ENCODE results near the gene TYMS.

TYMS gene

DNA sequence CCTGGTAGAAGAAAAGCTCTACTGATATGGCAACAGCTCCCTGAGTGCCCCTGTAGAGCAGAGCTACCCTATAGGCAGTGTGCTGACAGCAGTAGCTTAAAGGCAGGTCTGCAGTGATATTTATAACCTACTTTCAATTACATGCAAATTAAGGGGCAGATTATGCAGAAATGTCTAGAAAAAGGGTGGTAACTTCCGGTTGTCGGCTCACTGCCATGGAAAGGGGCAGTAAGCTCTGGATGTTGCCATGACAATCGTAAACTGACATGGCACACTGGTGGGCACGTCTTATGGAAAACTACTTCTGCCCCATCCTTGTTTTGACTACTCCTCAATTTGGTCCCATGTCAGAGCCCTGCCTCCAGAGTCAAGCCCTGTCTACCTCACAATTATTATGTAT is 2.9 kb upstream of the TYMS start:
- no peak overlapping the region for H3K4me3 ChIP-seq (ENCODE audit: low read depth, low read length)
- TF ChIP-seq, protein P1, sequence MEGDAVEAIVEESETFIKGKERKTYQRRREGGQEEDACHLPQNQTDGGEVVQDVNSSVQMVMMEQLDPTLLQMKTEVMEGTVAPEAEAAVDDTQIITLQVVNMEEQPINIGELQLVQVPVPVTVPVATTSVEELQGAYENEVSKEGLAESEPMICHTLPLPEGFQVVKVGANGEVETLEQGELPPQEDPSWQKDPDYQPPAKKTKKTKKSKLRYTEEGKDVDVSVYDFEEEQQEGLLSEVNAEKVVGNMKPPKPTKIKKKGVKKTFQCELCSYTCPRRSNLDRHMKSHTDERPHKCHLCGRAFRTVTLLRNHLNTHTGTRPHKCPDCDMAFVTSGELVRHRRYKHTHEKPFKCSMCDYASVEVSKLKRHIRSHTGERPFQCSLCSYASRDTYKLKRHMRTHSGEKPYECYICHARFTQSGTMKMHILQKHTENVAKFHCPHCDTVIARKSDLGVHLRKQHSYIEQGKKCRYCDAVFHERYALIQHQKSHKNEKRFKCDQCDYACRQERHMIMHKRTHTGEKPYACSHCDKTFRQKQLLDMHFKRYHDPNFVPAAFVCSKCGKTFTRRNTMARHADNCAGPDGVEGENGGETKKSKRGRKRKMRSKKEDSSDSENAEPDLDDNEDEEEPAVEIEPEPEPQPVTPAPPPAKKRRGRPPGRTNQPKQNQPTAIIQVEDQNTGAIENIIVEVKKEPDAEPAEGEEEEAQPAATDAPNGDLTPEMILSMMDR (IDR thresholded peaks at IDR 0.05; ENCODE audit: insufficient read depth, low read depth, low read length, missing control alignments), result no peak
- no peak for DNase-seq (ENCODE audit: low read depth)

DNA sequence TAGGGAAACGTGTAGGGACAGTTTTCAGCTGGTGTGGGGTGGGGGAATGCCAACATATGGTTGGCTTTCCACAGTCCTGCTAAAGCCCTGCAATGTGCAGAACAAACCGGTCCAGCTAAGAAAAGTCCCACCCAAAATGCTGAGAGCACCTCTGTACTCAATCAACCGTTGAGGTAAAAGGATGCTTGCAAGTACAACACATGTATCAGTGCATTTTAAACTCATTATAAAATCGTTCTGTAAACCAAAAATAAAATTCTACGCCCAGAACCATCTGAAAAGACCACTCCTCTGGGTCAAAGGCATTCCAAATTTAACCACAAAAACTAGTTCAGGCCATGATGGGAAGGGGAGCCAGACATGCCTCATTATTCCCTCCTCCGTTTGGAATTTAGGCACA is 2.0 kb upstream of the TYMS start:
- no peak overlapping the region for H3K4me3 ChIP-seq (ENCODE audit: low read depth, low read length)
- TF ChIP-seq, protein P1 (IDR thresholded peaks at IDR 0.05; ENCODE audit: insufficient read depth, low read depth, low read length, missing control alignments), result no peak
- no peak for DNase-seq (ENCODE audit: low read depth)

DNA sequence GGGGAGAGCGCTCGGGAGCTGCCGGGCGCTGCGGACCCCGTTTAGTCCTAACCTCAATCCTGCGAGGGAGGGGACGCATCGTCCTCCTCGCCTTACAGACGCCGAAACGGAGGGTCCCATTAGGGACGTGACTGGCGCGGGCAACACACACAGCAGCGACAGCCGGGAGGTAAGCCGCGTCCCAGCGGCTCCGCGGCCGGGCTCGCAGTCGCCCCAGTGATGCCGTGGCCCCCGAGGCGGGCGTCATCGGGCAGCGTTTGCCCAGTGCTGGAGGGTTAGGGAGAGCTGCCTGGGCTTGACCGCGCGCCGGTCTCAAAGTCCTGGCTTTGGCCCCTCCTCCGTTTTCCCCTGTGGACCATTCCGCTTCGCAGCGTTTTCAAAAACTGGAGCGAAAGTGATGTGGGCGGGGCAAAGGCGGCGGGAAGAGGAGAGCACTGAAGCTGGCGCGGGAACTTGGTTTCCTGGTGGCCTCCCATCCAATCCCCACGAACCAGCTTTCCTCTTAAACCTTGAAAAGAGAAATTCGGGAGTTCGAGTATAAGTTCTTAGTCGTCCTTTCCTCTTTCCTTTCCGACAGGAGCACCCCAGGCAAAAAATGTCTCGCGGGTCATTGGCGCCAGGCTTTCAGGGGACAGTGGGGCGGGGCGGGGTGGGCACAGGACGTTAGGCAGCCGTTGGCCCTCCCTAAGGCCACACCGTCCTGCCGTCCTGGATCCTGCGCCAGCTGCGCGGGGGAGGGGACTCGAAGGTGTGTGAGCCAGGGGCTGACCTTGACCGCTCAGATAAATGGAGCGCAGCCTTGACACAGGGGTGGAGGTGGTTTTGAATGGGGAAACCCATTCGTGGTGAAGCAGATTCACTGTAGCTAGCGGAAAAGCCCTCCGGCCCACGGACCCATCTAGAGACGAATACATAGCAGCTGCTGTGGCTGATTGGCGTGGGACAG is 821 bp downstream of the TYMS start:
- TF ChIP-seq, protein P1 (IDR thresholded peaks at IDR 0.05; ENCODE audit: insufficient read depth, low read depth, low read length, missing control alignments), result no peak
- peak overlapping the region; percentile 74 for H3K4me3 ChIP-seq (ENCODE audit: low read depth, low read length)
- peak; percentile 92 for DNase-seq (ENCODE audit: low read depth)

DNA sequence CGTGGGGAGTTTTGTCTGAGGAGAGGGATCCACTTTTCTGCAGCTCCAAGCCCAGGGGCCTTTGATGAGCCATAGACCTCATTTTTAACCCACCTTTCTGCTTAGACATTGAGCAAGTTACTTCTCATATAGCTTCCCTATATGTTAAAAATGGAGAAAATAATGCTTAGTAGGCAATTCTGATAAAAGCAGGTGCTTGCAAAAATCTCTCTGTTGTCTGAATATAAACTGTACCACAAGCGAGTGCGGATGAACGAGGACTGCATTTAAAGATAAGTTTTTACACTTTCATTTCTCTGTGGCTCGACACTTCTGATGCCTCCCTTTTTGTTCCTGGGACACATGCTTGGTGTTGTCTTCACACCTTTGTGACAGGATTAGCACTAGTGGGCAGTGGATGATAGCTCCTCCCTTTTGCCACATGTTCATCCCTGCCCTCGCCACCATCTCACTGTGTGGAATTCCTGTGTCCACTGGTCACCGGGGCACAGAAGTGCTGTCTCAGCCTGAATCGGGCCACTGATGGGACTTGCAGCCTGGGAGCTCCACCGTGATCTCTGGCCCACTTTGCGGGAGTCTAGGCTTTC is 1.6 kb downstream of the TYMS start:
- TF ChIP-seq, protein P1 (IDR thresholded peaks at IDR 0.05; ENCODE audit: insufficient read depth, low read depth, low read length, missing control alignments), result no peak
- DNase-seq (ENCODE audit: low read depth), result no peak
- peak overlapping the region; percentile 74 for H3K4me3 ChIP-seq (ENCODE audit: low read depth, low read length)

DNA sequence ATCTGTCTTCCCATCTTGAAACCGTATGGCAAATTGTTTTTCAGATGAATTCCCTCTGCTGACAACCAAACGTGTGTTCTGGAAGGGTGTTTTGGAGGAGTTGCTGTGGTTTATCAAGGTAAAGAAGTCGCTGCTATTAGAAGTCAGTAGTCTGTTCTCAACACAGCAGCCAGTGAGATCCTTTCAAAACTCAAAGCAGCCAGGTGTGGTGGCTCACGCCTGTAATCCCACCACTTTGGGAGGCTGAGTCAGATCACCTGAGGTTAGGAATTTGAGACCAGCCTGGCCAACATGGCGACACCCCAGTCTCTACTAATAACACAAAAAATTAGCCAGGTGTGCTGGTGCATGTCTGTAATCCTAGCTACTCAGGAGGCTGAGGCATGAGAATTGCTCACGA is 2.1 kb downstream of the TYMS start:
- no peak overlapping the region for H3K4me3 ChIP-seq (ENCODE audit: low read depth, low read length)
- TF ChIP-seq, protein P1 (IDR thresholded peaks at IDR 0.05; ENCODE audit: insufficient read depth, low read depth, low read length, missing control alignments), result no peak
- no peak for DNase-seq (ENCODE audit: low read depth)

DNA sequence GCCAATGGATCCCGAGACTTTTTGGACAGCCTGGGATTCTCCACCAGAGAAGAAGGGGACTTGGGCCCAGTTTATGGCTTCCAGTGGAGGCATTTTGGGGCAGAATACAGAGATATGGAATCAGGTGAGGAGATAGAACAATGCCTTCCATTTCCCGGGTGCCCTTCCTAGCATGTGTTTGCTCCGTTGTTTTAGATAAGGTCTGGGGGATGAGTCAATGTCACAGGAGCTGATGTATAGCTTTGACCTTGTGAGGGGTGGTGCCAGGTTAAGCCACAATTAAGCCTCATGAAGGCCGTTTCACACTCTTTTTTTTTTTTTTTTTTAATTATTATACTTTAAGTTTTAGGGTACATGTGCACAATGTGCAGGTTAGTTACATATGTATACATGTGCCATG is 4.7 kb downstream of the TYMS start:
- DNase-seq (ENCODE audit: low read depth), result no peak
- no peak overlapping the region for H3K4me3 ChIP-seq (ENCODE audit: low read depth, low read length)
- TF ChIP-seq, protein P1 (IDR thresholded peaks at IDR 0.05; ENCODE audit: insufficient read depth, low read depth, low read length, missing control alignments), result no peak

Measured in GM12865 (cell line).